ENCODE measurements around the gene ARFGEF3.

GRCh38 chr6:138321934-138322333 lies 160.2 kb downstream of the ARFGEF3 start:
- TF ChIP-seq CTCF (IDR thresholded peaks at IDR 0.05) (no peak), POLR2A (IDR thresholded peaks at IDR 0.05) (no peak)

Measured in breast epithelium (tissue), 3 donors.